GM12864 (cell line): Measurements from ENCODE around the gene GATA2.

Experiments
- DNase-seq: peaks from one replicate; pipeline ENCODE4 v3.0.0-alpha.2; 2011; ENCODE audit warnings: low read depth
- H3K4me3 ChIP-seq: 2 replicates; pipeline ENCODE4 v1.5.1; 2011; ENCODE audit warnings: mild to moderate bottlenecking, low read depth, low read length, control low read depth
- TF ChIP-seq, protein P1 (sequence below): IDR thresholded peaks from 2 replicates; pipeline ENCODE4 v1.5.1; 2011; ENCODE audit warnings: low read depth, mild to moderate bottlenecking, moderate library complexity, low read length, control low read depth, inconsistent platforms; ENCODE audit errors: missing control alignments

Gene GATA2

DNA sequence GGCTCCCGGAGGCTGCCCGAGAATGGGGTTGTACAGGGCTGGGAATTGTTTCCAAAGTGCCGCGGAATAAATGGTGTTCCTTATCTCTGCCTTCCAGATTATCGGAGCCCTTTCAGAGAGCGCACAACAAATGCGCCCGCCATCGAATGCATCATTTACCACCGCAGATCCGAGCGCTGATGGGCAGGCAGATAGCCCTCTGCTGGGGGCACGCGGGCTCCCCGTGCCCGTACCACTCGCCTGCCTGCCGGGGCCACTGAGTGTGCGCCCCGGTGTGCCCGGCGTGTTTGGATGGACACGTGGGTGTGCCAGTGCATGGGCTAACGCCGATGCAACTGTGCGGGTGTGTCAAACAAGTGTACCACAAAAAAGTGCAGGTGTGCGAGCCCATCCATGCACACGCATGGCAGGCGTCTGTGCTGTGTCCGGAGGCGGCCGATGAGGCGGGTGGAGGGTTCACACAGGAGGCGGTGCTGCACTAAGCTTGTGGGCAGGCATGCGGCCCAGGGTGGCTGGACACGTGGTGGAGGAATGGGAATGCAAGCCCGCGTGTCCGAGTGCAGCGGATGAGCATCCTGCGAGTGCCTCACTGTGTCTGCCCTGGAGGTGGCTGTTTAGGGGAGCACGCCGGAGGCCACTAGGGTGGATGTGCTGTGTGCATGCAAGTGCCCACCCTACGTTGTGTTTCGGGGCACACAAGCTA lies 3.8 kb upstream of the GATA2 start:
- no peak for DNase-seq
- TF ChIP-seq, protein P1, sequence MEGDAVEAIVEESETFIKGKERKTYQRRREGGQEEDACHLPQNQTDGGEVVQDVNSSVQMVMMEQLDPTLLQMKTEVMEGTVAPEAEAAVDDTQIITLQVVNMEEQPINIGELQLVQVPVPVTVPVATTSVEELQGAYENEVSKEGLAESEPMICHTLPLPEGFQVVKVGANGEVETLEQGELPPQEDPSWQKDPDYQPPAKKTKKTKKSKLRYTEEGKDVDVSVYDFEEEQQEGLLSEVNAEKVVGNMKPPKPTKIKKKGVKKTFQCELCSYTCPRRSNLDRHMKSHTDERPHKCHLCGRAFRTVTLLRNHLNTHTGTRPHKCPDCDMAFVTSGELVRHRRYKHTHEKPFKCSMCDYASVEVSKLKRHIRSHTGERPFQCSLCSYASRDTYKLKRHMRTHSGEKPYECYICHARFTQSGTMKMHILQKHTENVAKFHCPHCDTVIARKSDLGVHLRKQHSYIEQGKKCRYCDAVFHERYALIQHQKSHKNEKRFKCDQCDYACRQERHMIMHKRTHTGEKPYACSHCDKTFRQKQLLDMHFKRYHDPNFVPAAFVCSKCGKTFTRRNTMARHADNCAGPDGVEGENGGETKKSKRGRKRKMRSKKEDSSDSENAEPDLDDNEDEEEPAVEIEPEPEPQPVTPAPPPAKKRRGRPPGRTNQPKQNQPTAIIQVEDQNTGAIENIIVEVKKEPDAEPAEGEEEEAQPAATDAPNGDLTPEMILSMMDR: no peak
- H3K4me3 ChIP-seq: no peak overlapping the region

- H3K4me3 ChIP-seq: no peak overlapping the region
- TF ChIP-seq, protein P1: no peak
These were observed 3.1 kb upstream of the GATA2 start for GRCh38 chr3:128496019-128496601.

DNA sequence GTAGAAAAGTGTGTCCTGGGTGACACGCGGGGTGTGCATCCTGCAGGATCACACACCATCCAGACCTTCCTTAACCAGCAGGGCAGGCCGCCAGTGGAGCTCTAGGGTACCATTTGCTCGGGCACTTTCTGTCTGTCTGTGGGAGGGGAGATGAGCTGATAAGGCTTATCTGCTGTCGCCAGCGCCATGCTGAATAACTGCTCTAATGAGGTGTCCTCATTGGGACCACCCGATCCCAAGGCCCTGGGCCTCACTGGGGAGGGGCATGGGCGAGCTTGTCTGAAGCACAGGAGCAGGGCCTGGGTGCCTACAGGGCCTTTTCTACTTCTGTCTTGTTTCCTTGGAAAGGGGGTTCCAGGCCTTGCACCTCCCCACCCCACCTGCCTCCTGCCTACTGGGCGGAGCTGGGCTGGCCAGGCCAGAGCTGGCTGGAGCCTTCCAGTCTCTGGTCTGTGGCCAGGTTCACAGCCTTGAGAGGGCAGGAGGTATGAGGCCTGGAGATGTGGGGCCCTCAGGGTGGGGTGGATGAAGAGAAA lies 2.5 kb upstream of the GATA2 start:
- no peak overlapping the region for H3K4me3 ChIP-seq
- TF ChIP-seq, protein P1: no peak
- DNase-seq: no peak

More at GRCh38 chr3:128496019-128496601, 3.1 kb upstream of the GATA2 start:
- no peak for DNase-seq

DNA sequence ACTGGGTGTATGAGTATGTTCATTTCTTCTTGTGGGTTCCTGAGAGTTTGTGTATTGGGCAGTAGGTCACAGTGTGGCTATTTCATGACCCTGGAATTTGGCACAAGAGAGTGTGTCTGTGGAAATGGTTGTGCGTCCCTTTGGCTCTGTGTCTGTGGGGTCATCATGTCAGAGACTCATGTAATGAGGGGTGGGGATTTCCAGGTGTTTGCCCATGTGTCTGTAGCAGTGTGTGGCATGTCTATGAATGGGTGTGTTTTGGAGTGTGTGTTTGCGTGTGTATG lies 1.3 kb upstream of the GATA2 start:
- DNase-seq: no peak
- TF ChIP-seq, protein P1: no peak
- no peak overlapping the region for H3K4me3 ChIP-seq

DNA sequence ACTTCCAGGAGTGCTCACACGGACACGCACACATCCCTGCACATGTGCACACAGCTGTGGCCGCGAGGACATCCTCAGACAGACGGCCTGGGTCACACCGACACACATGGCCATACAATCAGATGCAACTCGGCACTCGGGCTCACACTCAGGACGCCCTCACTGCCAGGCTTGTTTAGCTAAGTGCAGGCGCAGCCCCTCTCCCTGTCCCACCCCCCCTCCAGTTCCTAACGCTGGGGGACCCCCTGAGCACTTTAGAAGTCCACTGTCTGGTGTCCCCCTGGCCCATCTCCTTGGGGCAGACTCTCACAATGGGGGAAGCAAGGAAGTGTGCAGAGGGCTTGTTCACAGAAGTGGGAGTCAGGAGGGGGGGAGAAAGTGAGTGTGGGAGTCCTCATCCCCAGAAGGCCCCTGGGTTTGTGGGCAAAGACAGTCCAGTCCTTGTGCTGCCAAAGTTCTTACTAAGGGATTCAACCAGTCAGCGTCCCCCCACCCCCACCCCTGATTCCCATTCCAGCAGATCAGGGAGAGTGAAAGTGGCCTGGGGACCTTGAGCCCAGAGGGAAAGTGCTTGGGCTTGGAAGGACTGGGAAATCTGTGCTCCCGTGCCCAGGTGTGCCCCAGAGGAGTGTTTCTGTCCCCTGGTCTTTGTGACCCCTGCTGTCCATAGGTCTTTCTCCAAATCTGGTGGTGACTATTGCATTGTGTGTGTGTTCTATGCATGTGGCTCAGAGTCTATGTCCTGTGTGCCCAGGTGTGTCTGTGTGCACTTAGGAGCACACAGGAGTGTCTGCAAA lies 767 bp upstream of the GATA2 start:
- no peak for DNase-seq
- TF ChIP-seq, protein P1: no peak
- no peak overlapping the region for H3K4me3 ChIP-seq

DNA sequence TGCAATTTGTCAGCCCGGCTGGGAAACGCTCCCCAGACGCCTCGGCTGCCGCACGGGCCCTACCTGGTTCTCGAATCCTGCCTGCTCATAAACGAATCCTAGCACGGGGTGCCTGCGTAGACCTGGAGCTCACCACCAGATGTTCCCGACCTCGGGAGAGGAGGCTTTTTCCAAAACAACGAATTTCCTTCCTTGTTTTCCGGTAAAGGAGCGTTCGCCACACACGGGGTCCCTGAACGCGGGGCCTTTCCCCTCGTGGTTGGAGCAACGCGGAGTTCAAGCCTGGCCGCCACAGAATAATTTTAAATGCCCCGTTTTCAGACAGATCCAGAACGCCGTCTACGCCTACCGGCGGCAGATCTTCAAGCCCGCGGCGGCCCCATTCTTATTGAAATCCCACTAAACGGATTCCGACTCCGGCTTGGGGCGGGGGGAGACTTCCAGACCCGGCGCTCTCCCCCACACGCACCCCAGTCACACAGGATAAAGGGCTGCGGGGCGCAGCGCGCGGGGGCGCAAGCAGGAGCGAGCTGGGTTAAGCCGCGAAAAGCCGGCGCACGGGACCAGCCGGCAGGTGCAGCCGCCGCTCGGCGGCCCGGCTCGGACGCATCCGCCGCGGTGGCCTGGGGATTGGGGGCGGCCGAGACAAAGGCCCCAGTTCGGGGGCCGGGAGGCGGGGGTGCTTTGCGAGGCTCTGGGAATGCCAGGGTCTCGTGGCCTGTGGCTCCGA lies 895 bp downstream of the GATA2 start:
- DNase-seq: no peak

More for the DNA sequence above, 895 bp downstream of the GATA2 start:
- no peak overlapping the region for H3K4me3 ChIP-seq
- TF ChIP-seq, protein P1: no peak
